ENCODE data around the gene SCTR.

Gene SCTR

DNA sequence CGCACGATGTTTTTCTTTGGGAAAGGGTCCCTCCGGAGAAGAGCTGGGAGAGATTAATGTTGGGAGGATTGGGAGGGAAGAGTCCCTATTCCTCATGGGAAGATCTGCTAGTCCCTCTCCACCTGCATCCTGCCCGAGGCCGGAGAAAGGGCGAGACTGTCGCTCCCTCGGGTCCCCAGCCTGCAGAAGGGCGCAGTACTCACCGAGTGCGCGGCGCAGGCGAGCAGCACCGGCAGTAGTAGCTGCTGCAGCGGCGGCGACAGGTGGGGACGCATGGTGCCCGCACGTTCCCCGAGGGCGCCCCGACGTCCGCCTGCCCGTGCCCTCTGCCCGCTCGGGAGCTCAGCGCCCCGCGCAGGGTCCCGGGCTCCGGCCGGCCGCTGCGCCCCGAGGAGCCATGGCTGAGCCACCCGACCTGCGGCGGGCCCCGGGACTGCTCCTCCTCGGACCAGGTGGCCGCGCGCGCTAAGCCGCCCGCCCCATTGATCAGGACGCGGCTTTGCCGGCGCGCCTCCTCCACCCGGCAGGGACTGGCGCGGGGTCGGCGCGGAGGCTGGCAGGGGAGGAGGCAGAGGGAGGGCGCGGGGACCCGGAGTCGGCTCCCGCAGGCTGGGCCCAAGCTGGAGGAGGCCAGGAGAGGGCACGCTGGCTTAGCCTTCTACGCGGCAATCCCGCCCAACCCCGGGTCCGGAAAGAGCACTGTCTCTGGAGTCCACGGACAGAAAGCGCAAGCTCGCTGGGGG, at the start of gene SCTR:
TSS of gene SCTR (minus strand) at position 532 of the 743 bp plus-strand sequence. CDS start at position 275, 257 bp downstream.
- no peak for DNase-seq (ENCODE audit: low read depth in 2 of 2)

DNA sequence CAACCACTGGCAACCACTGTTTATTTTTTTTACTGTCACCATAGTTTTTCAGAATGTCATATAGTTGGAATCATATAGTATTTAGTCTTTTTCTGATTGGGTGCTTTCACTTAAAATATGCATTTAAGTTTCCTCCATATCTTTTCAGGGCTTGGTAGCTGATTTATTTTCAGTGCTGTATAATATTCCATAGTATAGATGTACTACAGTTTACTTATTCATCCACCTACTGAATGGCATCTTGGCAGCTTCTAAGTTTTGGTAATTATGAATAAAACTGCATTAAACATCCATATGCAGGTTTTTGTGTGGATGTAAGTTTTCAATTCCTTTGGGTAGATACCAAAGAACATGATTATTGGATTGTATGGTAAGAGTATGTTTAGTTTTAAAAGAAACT, 43.0 kb upstream of the SCTR start:
- no peak for DNase-seq (ENCODE audit: low read depth in 2 of 2)

DNA sequence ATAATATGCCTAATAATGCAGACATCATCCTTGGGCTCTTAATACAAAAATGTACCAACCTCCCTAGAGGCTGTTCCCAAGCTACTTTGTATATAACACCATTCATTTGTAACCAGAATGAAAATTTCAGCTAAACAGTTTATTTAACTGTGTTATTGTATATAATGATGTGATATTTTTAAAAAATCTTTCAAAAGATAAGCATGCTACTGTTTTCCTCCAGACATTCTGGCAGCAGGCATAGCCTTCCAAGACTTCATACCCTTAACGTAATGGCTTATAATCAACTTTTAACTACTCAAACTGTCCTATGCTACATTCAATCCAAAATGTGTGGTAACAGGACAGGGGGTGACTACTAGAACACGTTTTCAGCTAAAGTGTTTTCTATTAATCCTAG, 41.2 kb upstream of the SCTR start:
- DNase-seq (ENCODE audit: low read depth in 2 of 2) = no peak

DNA sequence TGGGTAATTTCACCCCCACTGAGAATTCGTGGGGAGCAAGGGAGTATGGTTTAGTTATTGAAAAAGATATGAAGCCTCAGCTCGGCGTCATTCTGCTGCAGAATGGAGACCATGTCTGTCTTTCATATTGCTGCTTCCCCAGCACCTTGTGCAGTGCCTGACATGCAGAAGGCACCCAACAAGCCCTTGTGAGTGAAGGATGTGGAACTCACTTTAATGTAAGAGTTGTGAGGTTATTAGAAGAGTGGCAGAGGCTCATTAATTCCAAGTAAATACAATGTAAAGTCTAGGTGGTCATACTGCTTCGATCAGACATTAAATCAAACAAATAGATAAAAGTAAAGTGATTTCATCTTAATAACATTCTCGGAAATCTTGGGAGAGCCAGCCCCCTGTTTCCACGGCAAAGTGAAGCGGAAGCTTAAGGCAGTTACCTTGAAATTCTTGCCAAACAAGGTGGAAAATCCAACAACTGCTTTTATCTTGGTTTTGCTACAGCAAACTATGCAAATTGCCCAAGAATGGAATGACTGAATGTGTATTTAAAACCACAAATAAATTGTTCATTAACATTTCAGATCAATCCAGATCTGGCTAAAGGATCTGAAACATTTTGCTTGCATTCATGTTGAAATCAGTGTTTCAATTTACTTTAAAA, 29.5 kb upstream of the SCTR start:
- DNase-seq (ENCODE audit: low read depth in 2 of 2) = no peak

DNA sequence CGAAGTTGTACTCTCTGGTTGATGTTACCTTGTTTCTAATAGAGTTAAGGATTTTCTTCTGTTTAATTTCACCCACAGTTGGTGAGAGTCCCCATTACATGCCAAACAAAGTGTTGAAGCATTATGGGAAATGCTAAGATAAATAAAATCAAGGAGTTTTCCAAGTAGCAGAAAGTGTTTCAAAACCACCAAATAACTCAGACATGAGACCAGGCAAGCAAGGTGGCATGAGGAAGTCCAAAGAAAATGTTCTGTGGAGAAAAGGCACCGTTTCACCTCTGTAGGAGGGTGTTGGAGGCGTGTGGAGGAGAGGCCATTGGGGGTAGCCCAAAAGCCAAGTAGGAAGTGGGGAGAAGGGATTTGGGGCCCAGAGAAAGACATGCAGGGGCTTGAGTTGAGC, 28.6 kb upstream of the SCTR start:
- no peak for DNase-seq (ENCODE audit: low read depth in 2 of 2)

DNA sequence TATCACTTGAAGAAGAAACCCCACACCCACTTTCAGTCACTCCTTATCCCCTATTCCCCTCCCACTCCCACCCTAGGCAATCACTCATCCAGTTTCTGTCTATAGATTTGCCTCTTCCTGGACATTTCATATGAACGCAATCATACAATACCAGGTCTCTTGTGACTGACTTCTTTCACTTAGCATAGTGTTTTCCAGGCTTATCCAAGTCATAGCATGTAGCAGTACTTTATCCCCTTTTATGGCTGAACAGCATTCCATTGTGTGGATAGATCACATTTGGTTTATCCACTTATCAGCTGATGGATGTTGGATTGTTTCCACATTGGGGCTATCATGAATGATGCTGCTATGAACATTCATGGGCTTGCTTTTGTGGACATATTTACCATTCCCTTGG, 26.6 kb upstream of the SCTR start:
- no peak for DNase-seq (ENCODE audit: low read depth in 2 of 2)

DNA sequence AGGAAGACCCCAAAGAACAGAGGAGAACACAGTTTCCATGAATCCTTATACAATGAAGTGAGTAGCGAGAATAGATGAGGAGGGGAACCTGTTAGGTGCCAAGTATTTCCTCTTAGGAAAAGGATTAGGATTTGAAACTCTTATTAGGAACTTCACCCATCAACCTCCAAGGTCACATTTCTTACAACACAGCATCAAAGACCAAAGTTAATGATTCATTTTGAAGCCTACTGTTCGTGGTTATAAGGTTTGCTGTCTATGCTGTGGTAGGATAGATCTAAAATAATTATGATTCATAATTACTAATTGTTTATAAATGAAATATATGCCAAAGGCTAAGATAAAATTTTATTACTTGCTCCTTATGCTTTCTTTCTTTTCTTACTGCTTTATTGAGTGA, 26.1 kb upstream of the SCTR start:
- DNase-seq (ENCODE audit: low read depth in 2 of 2) = no peak

DNA sequence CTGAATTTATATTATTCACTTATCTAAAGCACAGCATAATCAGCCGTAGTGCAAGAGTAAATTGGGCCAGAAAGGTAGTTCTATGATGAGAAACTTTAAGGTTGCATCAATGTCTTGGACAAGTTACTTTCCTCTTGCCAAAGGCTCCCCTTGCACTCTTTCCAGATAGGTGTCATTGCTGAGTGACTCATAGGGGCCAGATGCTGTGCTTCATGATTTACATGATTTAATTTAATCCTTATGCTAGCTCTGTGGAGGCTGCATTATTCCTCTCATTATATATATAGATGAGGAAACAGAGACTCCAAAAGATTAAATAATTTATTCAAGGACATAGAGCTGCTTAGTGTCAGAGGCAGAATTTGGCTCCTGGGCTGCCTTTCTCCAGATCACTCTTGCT, 25.0 kb upstream of the SCTR start:
- DNase-seq (ENCODE audit: low read depth in 2 of 2) = no peak

DNA sequence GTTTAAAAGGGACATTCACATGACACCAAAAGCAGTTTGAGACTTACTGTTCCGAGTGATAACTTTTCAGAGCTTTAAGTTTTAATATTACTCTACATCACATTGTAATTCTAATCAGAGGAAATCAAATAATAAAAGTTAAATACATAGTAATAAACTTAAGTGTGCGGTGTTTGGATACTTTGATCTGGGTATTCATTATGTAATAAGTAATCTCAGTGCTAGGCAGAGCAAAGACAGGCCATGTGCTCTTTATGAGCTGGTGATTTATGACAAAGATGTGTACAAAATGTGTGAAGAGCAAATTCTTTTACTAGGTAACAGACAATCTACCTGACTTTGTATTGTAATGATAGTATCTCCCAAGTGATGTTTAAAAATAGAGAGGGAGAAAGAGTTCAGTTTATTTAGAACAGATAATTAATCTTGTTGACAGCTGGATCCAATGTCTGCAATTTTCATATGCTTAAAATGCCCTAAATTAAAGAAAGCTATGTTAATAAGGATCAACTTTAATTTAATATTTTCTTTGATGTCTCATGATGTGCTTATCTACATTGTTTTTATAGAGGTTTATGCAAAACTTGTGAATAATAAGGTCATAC, 24.3 kb upstream of the SCTR start:
- DNase-seq (ENCODE audit: low read depth in 2 of 2) = no peak

DNA sequence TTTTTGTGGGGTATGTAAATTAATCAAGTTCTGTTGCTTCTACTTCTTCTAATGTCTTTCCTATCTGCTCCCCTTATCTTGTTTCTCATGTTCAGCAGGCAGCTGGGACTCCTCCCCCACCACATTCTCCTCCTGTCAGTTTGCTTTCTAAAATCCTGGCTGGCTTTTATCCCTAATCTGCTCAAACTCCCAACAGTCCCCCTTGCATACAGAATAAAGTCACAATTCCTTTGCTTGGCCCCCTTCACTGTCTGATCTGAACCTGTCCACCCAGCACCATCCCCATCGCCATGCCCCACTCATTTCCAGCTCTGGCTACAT, 22.1 kb upstream of the SCTR start:
- DNase-seq (ENCODE audit: low read depth in 2 of 2) = no peak

DNA sequence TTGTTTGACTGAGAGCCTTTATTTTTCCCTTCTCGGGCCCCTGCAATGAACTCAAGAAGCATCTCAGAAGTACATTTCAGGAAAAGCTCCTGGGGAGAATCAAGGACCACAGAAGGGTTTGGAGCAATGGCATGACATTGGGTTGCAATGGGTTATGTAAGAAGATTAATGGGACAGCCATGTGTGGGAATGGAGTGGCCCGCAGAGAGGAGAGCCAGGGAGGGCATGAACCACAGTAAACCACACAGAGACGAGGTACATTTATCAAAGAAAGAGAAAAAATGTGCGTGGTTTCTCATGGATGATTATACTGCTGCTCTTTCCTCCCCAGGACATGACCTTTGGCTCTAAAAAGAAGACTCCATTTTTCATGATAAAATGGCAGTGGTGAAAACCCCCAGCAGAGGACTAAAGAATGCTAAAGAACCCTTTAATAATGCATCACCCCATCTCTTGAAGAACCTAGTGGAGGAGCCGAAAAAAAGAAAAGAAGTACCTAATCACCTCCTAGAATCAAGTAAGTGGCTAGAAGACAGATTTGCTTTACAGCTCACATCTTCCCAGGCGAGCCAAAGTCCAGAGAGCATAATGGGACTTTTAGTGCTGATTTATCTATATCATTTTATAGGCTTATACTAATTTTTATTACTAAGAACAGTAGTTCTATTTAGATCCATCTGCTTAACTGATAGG, 21.6 kb upstream of the SCTR start:
- DNase-seq (ENCODE audit: low read depth in 2 of 2) = no peak

DNA sequence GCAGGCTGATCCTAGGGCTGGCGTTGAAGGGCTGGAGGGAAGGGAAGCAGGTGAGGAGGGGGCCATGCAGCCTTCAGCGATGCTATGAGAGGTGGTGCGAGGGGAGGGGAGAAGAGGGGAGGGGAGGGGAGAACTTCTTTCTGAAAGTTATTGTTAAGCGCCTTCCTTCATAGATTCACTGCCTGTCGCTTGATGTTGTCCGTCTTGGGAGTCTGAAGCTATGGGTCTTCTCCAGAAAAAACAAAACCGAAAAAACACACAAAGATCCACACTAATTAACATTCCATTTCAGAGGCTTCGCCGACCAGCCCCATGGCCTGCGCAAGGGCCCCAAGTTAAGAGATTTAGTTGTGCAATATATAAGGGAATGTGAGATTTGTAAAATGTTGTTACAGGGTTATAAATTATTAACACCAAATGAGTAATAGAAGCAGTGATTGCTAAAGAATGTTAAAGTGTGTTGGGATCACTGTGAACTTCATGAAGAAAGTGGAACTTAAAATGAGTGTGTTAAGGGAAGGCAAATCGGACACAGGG, 20.7 kb upstream of the SCTR start:
- no peak for DNase-seq (ENCODE audit: low read depth in 2 of 2)

DNA sequence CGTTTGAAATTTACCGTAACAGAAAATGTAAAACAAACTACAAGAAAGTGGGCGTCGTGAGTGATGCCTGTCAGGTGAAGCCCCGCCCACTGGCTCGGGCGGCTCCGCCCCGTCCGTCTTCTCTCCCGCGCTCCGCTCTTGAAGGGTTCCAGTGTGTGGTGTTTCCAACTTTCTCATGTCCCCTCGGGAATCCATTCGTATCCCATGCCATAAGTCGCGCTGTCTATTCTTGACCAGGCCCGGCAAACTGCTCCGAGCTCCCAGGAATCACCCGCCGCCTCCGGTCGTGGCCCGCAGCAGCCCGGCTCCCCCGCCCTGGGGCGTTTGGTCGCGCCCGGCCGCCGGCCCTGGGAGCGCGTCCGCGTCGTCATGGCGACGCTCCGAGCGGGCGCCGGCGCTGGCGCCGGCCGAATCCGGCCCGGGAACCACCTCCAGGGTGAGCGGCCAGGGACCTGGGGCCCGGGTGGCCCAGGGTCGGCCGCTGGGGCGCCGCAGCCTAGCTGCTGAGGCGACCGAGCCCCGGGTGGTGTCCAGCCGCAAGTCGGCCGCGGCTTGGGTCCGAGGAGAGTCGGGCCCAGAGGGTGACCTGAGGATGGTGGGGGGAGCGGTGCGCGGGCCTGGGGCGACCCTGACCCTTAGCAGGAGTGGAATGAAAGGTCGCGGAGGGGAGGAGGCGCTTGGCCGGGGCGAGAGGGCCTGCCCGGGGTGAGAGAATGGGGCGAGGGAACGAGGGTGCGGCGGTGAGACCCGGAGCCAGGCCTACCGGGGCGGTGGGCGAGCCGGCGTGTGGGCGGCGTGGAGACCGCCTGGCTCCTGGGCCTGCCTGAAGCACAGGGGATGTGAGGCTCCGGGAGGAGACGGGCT, 20.0 kb upstream of the SCTR start, which contains the start of gene CFAP221:
TSS of gene CFAP221 (plus strand) at position 375 of the 864 bp plus-strand sequence. CDS start 1,683 bp downstream, outside the sequence.
- DNase-seq (ENCODE audit: low read depth in 2 of 2) = no peak

DNA sequence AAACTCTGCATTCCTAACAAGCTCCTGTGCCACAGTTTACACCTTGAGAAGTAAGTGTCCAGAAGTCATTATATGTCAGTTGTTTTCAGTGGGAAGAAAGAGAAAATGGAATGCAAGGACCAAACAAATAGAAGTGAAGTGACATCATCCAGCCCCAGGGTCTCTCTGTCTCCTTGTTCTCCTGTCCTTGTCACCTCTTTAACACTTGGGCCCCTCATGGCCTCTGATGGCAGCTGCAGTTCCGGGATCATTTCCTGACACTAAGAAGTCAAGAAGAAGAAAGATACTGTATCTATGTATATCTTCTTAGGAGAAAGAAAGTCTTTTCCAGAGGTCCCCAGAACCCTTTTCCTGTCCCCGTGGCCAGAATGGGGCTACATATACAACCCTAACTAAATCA, 17.2 kb upstream of the SCTR start:
- DNase-seq (ENCODE audit: low read depth in 2 of 2) = no peak

DNA sequence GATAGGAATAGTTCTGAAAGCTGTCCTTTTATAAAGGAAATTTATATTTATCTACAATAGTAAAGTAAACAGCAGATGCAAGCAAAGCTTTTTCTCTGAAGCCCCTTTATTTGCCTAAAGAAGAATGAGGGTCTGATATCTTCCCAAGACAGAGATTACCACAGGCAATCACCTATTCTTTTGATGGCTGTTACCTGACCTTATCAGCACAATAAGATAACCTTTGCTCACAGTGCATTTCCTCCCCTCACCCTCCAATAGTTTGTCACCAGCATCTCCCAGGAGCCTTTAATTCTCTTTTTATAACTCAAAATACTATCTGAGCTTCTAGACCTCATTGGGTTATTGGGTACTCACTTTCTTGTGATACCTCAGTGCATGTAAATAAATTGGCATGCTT, 13.5 kb upstream of the SCTR start:
- no peak for DNase-seq (ENCODE audit: low read depth in 2 of 2)

DNA sequence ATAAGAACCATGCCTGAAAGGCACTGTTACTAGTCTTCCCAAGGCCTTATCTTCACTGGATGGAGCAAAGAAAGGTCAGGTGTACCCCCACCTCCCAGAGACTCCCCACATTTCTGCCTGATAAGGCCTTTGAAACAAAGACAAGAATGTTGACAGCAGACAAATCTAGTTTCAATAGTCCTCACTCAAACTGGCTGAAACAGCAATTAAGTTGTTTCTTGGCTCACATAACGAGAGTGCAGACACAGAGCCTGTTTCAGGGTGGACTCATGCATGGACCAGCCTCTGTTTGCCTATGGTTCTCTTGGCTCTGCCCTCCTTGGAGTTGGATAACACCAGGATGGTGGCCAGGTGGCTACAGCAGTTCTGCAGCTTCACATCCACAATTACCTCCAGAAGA, 12.4 kb upstream of the SCTR start:
- no peak for DNase-seq (ENCODE audit: low read depth in 2 of 2)

DNA sequence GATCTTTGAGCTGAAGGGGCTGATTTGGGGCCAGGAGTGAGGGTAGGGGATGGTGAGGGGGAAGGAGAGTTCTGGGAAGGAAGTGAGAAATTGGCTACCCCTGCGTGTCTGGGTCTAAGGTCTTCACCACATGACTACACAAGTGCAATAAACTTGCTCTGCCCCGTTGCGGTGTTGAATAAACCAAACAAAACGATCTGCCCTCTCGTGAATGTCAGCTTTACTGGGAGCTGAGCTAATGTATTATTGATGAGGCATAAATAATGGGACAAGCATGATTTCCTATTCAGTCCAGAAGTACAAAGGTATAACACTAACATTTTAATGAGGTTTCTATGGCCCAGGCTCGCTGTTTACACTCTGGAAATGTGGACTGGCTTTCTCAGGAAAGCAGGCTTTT, 11.9 kb upstream of the SCTR start:
- no peak for DNase-seq (ENCODE audit: low read depth in 2 of 2)

DNA sequence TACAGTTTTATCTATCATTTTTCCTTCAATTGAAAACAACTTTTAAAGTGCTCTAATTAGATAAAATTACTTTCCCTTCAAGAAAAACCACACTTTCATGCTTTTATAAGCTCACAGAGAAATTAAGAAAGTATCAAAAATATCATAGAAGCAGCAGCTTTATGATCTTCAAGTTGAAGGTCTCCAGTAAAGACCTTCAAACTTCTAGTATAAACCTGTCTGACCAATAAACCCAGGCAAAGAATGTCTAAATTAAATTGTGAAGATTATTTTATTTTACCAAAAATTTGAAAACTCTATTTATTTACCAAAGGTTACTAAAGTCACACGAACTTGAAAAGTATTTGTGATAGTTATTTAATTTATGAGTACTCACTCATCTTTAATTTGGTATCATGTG, 9.3 kb upstream of the SCTR start:
- no peak for DNase-seq (ENCODE audit: low read depth in 2 of 2)

DNA sequence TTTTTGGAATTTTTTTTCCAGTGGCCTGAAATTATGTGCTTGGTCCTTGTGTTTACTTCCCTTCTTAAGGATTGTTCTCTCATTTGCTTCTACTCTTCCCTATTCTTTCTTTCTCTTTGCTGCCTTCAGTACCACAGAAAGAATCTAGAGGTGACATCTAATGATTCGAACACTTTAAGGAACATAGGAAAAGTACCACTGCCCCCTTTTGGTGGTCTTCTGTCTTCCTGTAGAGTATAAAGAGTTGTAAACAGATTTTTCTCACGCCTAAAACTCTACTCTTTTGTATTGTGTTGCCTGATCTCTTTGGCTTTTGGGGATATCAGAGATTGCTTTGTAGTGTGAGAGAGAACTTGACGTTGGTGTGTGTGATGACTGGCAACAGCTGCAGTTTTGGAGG, 7.0 kb upstream of the SCTR start:
- DNase-seq (ENCODE audit: low read depth in 2 of 2) = no peak

DNA sequence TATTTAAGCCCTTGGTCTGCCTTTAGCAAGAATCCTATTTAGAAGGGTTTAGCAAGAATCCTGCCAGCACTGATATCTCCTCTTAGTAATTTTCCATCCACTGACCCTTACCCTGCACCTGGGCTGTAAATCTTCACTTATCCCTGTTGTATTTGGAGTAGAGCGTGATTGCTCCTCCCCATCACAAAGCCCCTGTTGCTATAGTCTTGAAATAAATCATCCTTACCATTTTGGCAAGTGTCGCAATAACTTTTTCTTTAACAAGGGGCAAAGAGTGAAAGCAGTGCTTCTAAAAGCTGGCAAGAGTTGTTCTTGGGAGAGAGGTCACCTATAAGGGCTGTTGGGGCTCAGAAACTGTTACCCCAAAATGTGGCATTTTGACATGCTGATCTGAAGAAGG, 3.7 kb upstream of the SCTR start:
- DNase-seq (ENCODE audit: low read depth in 2 of 2) = no peak

DNA sequence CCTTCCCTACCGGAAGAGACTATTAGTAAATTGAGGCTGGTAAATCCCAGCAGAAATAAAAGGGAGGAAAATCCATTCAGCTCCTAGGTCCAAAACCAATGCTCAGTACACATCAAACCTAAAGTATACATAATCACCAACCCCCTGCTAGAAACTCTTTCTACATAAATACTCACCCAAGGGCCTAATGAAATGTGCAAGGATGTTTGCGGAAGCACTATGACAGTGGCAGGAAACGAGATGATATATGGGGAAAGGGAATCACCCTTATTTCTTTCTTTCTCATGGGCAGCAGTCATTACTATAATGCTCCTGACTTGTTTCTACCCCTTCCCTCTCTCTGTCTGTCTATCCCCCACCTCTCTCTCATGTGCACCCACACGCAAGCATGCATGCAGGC, 1.3 kb upstream of the SCTR start:
- no peak for DNase-seq (ENCODE audit: low read depth in 2 of 2)

Data from stimulated activated CD8-positive, alpha-beta memory T cell treated with anti-CD3 and anti-CD28 coated beads, Interleukin-15, amount 100 ng/mL, for 4 hours (primary cell).